GM18909 (cell line): ENCODE data around the gene ADORA2A.
"Not testable (repeated sequence)": the region's sequence is repeated elsewhere in the genome, so short reads cannot be mapped to it uniquely, and the experiment has no call there.

Experiments used
- ATAC-seq: cut with Tn5 transposase; IDR thresholded peaks from one replicate; pipeline ENCODE4 v1.9.1; 2021; ENCODE audit warnings: mild to moderate bottlenecking; ENCODE audit not compliant: unreplicated experiment, poor library complexity

The ADORA2A gene

DNA sequence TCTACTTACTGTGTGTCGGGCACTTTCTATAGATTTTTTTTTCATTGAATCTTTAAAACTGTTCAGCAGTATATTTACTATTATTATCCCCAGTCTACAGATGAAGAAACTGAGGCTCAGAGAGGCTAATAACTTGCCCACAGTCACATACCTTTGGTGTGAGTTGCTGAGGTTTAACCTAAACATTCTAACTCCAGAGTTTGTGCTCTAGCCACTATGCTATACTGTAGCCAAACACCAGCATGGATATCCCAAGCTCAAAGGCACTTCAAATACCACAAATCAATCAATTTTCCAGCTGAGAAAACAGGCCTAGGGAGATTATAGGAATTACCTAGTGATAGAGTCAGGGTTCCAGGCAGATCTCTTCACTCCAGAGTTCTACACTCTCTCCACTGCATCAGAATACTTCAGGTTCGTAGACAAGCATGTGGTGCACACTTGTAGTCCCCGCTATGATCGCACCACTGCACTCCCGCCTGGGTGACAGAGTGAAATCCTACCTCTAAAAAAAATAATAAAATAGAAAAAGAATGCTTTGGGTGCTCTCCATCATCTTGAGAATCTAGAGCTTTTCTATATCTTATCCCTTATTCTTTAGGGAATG lies 47.4 kb downstream of the ADORA2A start:
- no peak for ATAC-seq

GRCh38 chr22:24481641-24482040 lies 54.2 kb downstream of the ADORA2A start:
- no peak for ATAC-seq

DNA sequence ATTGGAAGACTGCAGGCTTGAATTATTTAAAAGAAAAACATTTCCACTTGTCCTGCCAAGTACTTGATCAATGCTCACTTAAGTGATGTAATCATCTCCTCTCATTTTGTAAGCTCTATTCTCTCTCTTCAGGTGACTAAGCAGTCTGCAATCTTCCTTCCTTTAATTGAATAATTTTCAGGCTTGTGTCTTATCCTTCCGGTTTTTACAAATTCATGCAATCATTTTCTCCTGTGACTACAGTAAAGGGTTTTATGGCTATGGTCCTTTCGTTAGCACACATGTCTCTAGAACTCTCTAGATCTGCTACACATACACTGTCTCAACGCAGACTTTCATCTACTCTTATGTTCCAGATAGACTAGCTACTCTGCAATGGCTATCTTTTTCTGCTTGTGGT lies 55.2 kb downstream of the ADORA2A start:
- ATAC-seq: no peak

DNA sequence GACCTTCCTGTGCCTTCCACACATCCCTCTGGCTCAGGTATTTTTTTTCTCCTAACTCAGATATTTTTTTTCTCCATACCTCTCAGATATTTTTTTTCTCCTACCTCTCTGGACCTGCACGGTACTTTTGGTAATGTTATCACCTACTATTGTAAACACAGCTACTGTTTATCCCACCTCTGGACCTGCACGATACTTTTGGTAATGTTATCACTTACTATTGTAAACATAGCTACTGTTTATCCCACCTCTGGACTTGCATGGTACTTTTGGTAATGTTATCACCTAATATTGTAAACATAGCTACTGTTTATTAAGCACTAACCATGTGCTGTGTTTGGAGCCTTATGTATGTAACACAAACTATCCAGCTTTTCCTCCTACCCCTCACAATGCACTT lies 55.6 kb downstream of the ADORA2A start:
- ATAC-seq: no peak

GRCh38 chr22:24483976-24484545 lies 56.7 kb downstream of the ADORA2A start:
- no peak for ATAC-seq

- ATAC-seq: no peak
These were observed 57.8 kb downstream of the ADORA2A start for GRCh38 chr22:24485170-24485569.

GRCh38 chr22:24485608-24486007 lies 58.2 kb downstream of the ADORA2A start:
- ATAC-seq: no peak

GRCh38 chr22:24486501-24486921 lies 59.1 kb downstream of the ADORA2A start:
- ATAC-seq: no peak

DNA sequence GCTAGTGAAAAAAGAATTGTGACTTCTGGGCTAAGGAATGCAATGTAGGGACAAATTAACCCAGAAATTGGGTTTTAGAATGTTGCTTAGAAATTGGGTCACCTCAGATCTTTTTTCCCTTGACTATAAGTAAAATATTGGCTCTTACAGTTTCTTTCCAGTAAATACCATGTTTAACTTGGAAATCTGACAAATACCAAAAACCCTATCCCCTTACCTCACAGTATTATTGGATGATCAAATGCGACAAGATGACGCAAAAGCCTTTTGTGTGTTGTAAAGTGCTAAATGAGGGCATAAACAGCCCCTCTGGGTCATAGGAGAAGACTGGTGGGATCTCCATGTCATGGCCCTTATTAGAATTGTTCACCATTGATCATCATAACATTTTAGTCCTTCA lies 61.6 kb downstream of the ADORA2A start:
- no peak for ATAC-seq

DNA sequence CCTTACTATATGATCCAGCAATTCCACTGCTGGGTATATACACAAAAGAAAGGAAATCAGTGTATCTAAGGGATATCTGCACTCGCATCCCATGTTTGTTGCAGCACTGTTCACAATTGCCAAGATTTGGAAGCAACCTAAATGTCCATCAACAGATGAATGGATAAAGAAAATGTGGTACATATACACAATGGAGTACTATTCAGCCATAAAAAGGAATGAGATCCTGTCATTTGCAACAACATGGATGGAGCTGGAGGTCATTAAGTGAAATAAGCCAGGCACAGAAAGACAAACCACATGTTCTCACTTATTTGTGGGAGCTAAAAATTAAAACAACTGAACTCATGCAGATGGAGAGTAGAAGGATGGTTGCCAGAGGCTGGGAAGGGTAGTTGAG lies 62.0 kb downstream of the ADORA2A start:
- ATAC-seq: not testable (repeated sequence)
